ENCODE results near the gene ENO1. TPM values are rescaled to one million over a fixed set of nuclear protein-coding genes. Genes with fewer than 3 reads are reported as not detected.

Gene ENO1
- total and polyA plus RNA-seq, 10 of the 15 experiments (the other 5 are each of a cell fraction or from before 2014, with no cell fraction given) = 1,850 to 4,219 (median 2,331) TPM

DNA sequence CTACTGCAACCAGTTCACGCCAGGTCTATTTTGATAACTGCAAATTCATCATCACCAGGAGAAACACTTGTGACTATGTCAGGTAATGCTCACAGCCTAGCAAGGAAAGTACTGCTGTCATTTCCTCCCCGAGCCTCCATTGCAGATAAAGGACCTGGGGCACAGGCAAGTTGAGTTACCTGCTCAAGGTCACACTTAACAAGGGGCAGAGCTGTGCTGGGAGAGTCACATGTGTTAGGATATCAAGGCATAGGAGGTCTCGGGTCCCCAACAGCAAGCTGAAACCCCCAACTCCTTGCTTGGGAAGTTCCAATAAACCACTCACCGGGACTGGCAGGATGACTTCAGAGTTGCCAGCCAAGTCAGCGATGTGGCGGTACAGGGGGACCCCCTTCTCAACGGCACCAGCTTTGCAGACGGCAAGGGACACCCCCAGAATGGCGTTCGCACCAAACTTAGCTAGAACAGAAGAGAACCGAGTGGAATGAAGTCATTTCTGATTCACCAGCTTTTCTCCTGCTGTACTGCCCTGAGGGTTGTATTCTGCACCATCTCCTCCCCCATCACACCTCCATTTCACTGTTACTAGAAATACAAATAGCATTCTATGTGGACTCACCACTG lies 11.6 kb downstream of the ENO1 start:
- Histone ChIP-seq H3K9me3 (replicated peaks; ENCODE audit: control insufficient read depth, insufficient read depth, low read length) (no peaks in the 10 kb centered on the region), H3K27me3 (replicated peaks in 1 of 2; ENCODE audit: control insufficient read depth in 2 of 2, insufficient read depth in 2 of 2, low read length in 1 of 2) (no peaks in the 10 kb centered on the region), H3K4me2 (ENCODE audit: control insufficient read depth, insufficient read depth) (no peak overlapping the region), H3K4me3 (no peak overlapping the region), H4K20me1 (ENCODE audit: control insufficient read depth, insufficient read depth) (peaks cover 47% of the 10 kb centered on the region), H3K4me1 (ENCODE audit: control insufficient read depth, insufficient read depth, low read length) (peaks cover 12% of the 10 kb centered on the region), H3K27ac (ENCODE audit: control insufficient read depth, insufficient read depth) (no peak overlapping the region), H3K79me2 (ENCODE audit: control insufficient read depth, insufficient read depth, low read length) (peaks cover 53% of the 10 kb centered on the region), H3K36me3 (ENCODE audit: control insufficient read depth in 2 of 2, insufficient read depth in 2 of 2, low read length in 1 of 2) (peaks cover 77 to 78% of the 10 kb centered on the region in 2 experiments), H3K9ac (ENCODE audit: control insufficient read depth, insufficient read depth, low read length) (no peak overlapping the region), H2AFZ (ENCODE audit: control insufficient read depth, low read depth, low read length) (no peak overlapping the region)
- ChIA-PET POLR2A (interaction anchor here (1.1 to 2.3 kb wide), 2 partner anchors 11 to 106 kb away, joined by 3 to 9 read pairs; partner anchors contain the start of gene ENO1), RAD21 (ENCODE audit: unreplicated experiment) (interaction anchor here (0.9 to 1.1 kb wide), 2 partner anchors 54 to 138 kb away, joined by 3 read pairs; no protein-coding TSS in a partner anchor), SMC1A (ENCODE audit: uncharacterized antibody, unreplicated experiment) (interaction anchor here (0.6 to 1.2 kb wide), 2 partner anchors 51 to 53 kb away, joined by 3 read pairs; no protein-coding TSS in a partner anchor), CTCF (interaction anchor here (1.6 to 2.2 kb wide), 3 partner anchors 8 to 138 kb away, joined by 6 to 8 read pairs (median 7); no protein-coding TSS in a partner anchor)
- DNase-seq (ENCODE audit: low read depth, low spot score) (no peak), ATAC-seq (no peak), FAIRE-seq (no peak)
- in situ Hi-C loops (cut with MboI) (no loop called here), intact Hi-C loops (cut with micrococcal nuclease; ENCODE audit: unreplicated experiment) (no loop called here)
- BruUV-seq (replicated peaks) = no TSS peak
- 15% methylated on average over 11 of the region's 11 CpGs for WGBS (ENCODE audit: insufficient coverage, insufficient replicate concordance, low lambda C conversion rate, missing lambda C conversion rate)
- TF ChIP-seq POU2F2 (IDR thresholded peaks at IDR 0.05; ENCODE audit: borderline replicate concordance, low read depth, low read length) (no peak), CBFB (IDR thresholded peaks at IDR 0.05; ENCODE audit: low read depth) (0 out of 2 replicates have a peak, but pooled peaks have one; percentile 29), BCL11A (IDR thresholded peaks at IDR 0.05; ENCODE audit: low read depth, low read length) (no peak), MYB (IDR thresholded peaks at IDR 0.05; ENCODE audit: borderline replicate concordance, low read depth, low read length) (no peak), BACH1 (IDR thresholded peaks at IDR 0.05; ENCODE audit: borderline replicate concordance) (peak; percentile 41; the same call in 1 of the 2 replicates), HDAC2 (IDR thresholded peaks at IDR 0.05) (no peak), CBX5 (IDR thresholded peaks at IDR 0.05; ENCODE audit: low read depth) (no peak), POLR2A (IDR thresholded peaks at IDR 0.05; ENCODE audit: low read depth, low read length) (peak; percentile 53), ETV6 (conservative IDR thresholded peaks at IDR 0.05 in 1 of 2, IDR thresholded peaks at IDR 0.05 in 1 of 2; ENCODE audit: borderline replicate concordance in 1 of 2, low read depth in 1 of 2) (no peak), E2F8 (IDR thresholded peaks at IDR 0.05; ENCODE audit: low read depth, partially characterized antibody) (no peak), POLR2AphosphoS2 (IDR thresholded peaks at IDR 0.05; ENCODE audit: low read depth, low read length) (peak; percentile 67; the same call in 1 of the 2 replicates)
- TF ChIP-seq, protein P1, sequence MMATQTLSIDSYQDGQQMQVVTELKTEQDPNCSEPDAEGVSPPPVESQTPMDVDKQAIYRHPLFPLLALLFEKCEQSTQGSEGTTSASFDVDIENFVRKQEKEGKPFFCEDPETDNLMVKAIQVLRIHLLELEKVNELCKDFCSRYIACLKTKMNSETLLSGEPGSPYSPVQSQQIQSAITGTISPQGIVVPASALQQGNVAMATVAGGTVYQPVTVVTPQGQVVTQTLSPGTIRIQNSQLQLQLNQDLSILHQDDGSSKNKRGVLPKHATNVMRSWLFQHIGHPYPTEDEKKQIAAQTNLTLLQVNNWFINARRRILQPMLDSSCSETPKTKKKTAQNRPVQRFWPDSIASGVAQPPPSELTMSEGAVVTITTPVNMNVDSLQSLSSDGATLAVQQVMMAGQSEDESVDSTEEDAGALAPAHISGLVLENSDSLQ (IDR thresholded peaks at IDR 0.05) = no peak

All from GM12878 (cell line).